Activated naive CD4-positive, alpha-beta T cell treated with anti-CD3 and anti-CD28 coated beads, Interleukin-2, amount 50 U/mL, for 24 hours (primary cell): ENCODE measurements around the gene GREM2.

ENCODE experiments used
- H3K27ac Mint-ChIP-seq: one replicate; pipeline ENCODE4 v1.8.0; 2021; ENCODE audit warnings: mild to moderate bottlenecking, mixed read lengths
- H3K27me3 Mint-ChIP-seq: one replicate; pipeline ENCODE4 v1.8.0; 2021; ENCODE audit warnings: mixed read lengths
- H3K36me3 Mint-ChIP-seq: one replicate; pipeline ENCODE4 v1.8.0; 2021; ENCODE audit warnings: mixed read lengths
- H3K4me1 Mint-ChIP-seq: one replicate; pipeline ENCODE4 v1.8.0; 2021; ENCODE audit warnings: mixed read lengths
- H3K4me3 Mint-ChIP-seq: one replicate; pipeline ENCODE4 v1.8.0; 2021; ENCODE audit warnings: mild to moderate bottlenecking, mixed read lengths
- H3K9me3 Mint-ChIP-seq: one replicate; pipeline ENCODE4 v1.8.0; 2021; ENCODE audit warnings: mixed read lengths

GREM2 gene

DNA sequence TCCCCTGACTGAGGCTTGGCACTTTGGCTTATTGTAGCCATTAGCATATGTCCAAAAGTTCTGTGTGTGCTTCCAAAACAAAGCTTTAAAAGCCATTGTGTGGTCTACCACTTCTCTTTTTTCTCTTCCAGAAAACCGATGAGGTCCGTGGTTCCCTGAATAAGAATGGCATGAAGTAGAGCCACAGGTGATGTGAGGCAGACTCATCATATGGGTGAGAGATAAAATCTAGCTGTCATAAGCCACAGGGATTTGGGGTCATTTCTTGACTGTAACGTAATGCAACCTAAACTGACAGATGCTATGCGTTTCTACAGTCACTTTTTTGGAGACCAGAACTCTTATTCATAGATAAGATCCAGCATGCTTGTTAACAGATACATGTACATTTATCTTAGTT lies 7.0 kb upstream of the GREM2 start:
- H3K27ac Mint-ChIP-seq = no peak overlapping the region
- H3K4me3 Mint-ChIP-seq = no peak overlapping the region
- peaks cover under 1% of the 10 kb centered on the region for H3K4me1 Mint-ChIP-seq
- no peaks in the 10 kb centered on the region for H3K9me3 Mint-ChIP-seq
- H3K27me3 Mint-ChIP-seq = peaks cover 1% of the 10 kb centered on the region
- H3K36me3 Mint-ChIP-seq = no peaks in the 10 kb centered on the region

GRCh38 chr1:240616018-240616417 lies 4.1 kb upstream of the GREM2 start:
- no peak overlapping the region for H3K27ac Mint-ChIP-seq

DNA sequence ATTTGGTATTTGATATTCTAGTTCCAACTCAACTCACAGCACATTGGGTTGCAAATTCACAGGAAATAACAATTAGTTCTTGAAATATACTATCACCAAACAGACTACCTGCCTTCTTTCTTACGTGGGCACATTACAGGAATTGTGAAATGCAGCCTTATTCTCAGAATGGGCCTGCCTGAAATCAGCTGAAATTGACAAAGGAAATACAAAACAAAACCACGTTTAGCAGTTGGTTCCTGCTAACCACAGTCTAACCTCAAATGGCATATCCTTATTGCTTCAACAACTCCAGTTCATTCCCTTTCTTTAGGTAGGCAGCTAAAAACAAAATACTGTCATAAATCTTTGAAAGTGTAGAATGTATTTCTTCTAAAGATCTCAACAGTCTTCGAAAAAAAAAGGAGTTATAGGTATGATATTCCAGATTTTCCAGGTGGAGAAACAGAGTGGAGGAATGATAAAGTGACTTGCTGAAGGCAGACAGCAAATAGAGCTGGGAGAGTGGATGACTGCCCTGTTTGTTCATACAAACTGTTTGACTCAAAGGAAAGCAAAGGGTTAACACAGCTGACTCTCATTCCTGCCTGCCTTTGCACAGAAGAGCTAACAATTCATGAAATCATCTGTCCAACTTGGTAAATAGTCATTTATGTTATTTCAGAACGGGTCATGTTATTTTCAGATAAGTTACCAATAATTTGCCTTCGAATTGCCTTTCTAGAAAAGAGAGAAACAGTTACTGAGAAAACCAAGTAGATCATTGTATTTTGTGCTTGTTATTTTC lies 1.6 kb upstream of the GREM2 start:
- peaks cover 41% of the 10 kb centered on the region for H3K27me3 Mint-ChIP-seq
- no peaks in the 10 kb centered on the region for H3K36me3 Mint-ChIP-seq
- peak overlapping the region; percentile 30 for H3K4me3 Mint-ChIP-seq
- H3K4me1 Mint-ChIP-seq = peaks cover 30% of the 10 kb centered on the region
- no peak overlapping the region for H3K27ac Mint-ChIP-seq
- no peaks in the 10 kb centered on the region for H3K9me3 Mint-ChIP-seq

More at GRCh38 chr1:240616018-240616417, 4.1 kb upstream of the GREM2 start:
- H3K4me1 Mint-ChIP-seq = peaks cover 28% of the 10 kb centered on the region
- no peaks in the 10 kb centered on the region for H3K9me3 Mint-ChIP-seq
- H3K4me3 Mint-ChIP-seq = no peak overlapping the region
- no peaks in the 10 kb centered on the region for H3K36me3 Mint-ChIP-seq
- H3K27me3 Mint-ChIP-seq = peaks cover 25% of the 10 kb centered on the region

DNA sequence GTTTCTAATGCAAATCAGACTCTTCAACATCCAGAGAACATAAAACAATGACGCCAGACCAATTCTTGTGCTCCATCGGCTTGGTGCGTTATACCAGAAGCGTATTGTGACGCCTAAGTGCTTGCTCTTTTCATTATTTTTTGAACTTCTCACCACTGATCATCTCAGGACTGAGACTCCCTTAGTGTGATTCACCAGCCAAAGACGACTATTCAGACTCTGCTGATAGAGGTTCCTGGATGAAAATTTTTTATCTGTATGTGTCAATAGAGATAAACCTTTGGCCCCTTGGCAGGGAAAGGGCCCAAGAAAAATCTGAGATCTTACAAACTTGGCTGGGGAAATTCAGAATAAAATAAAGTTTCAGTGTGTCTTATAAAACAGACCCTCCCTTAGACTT lies 856 bp upstream of the GREM2 start:
- Mint-ChIP-seq H3K27ac (no peak overlapping the region), H3K9me3 (no peaks in the 10 kb centered on the region), H3K4me1 (peaks cover 31% of the 10 kb centered on the region), H3K36me3 (no peaks in the 10 kb centered on the region), H3K27me3 (peaks cover 40% of the 10 kb centered on the region), H3K4me3 (no peak overlapping the region)

- H3K36me3 Mint-ChIP-seq = no peaks in the 10 kb centered on the region
- H3K4me1 Mint-ChIP-seq = peaks cover 31% of the 10 kb centered on the region
- peak overlapping the region; percentile 20 for H3K27ac Mint-ChIP-seq
- H3K27me3 Mint-ChIP-seq = peaks cover 40% of the 10 kb centered on the region
- H3K4me3 Mint-ChIP-seq = peak overlapping the region; percentile 94
- no peaks in the 10 kb centered on the region for H3K9me3 Mint-ChIP-seq
Measured at GRCh38 chr1:240611228-240611618, 732 bp downstream of the GREM2 start.

DNA sequence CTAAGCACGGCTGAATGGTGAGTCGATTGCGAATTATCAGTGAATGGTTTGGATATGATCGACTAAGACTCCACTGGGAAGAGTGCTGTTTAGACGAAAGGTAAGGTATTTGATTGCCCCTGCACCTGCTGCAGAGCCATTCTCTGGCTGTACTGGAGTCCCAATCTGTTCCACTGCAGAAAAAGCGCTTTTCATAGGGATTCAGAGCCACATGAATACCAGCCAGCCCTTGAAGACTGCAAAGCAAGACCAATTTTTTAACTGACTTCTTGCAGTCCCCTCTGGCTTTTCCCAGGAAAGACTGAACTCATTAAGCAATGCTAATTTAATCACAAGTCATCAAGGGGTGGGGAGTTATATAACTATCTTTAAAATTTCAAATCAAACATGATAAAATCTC lies 1.3 kb downstream of the GREM2 start:
- H3K27ac Mint-ChIP-seq = no peak overlapping the region
- peak overlapping the region; percentile 31 for H3K4me3 Mint-ChIP-seq
- no peaks in the 10 kb centered on the region for H3K36me3 Mint-ChIP-seq
- no peaks in the 10 kb centered on the region for H3K9me3 Mint-ChIP-seq
- H3K27me3 Mint-ChIP-seq = peaks cover 40% of the 10 kb centered on the region
- peaks cover 31% of the 10 kb centered on the region for H3K4me1 Mint-ChIP-seq

DNA sequence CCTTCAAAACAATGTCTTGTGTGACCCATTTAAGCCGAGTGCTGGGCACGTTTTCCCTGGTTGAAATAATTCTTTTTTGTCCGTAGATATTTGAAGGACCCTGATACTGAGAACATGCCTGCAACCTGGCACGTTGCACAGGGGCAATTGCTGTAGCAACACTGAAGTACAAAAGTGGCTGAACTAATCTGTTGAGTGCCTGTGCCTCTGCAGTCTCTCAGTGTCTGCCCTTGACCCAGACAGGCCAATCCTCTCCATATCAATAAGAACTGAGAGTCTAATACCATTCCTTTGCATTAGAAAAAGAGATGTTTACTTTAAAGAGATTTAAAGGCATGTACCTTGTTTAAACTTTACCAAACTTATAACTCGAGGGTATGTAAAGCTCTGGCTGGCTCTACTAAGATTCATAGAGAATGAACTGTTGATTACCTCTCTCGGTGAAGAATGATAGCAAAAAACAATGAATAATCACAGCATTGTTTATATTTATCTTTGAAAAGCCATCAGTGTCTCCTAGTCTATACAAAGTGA lies 2.4 kb downstream of the GREM2 start:
- Mint-ChIP-seq H3K4me3 (no peak overlapping the region), H3K27ac (no peak overlapping the region), H3K4me1 (peaks cover 31% of the 10 kb centered on the region), H3K27me3 (peaks cover 41% of the 10 kb centered on the region), H3K9me3 (no peaks in the 10 kb centered on the region), H3K36me3 (no peaks in the 10 kb centered on the region)

DNA sequence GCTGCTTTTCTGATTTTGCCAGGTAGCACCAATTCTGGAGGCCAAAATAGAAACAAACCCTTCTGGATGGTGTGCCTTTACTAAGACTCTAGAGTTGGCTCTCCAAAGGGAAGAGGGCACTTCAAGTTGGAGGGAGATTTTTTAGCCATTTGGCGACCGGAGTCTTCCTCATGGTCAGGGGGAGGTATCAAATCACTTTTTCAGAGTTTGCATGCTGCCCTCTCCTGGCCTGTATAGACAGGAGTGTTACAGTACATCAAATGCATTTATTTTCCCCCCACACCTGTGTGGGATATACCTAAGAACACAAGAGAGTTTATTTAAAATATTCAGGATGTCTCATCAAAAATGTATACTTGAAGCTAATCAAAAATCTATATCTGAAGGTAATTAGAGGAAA lies 3.2 kb downstream of the GREM2 start:
- Mint-ChIP-seq H3K27ac (no peak overlapping the region), H3K4me1 (peaks cover 28% of the 10 kb centered on the region)

GRCh38 chr1:240607006-240607405 lies 4.9 kb downstream of the GREM2 start:
- Mint-ChIP-seq H3K36me3 (no peaks in the 10 kb centered on the region), H3K27me3 (peaks cover 28% of the 10 kb centered on the region), H3K4me3 (no peak overlapping the region), H3K9me3 (no peaks in the 10 kb centered on the region), H3K27ac (no peak overlapping the region), H3K4me1 (peaks cover 13% of the 10 kb centered on the region)

More for the DNA sequence above, 3.2 kb downstream of the GREM2 start:
- Mint-ChIP-seq H3K9me3 (no peaks in the 10 kb centered on the region), H3K36me3 (no peaks in the 10 kb centered on the region), H3K4me3 (no peak overlapping the region), H3K27me3 (peaks cover 39% of the 10 kb centered on the region)

DNA sequence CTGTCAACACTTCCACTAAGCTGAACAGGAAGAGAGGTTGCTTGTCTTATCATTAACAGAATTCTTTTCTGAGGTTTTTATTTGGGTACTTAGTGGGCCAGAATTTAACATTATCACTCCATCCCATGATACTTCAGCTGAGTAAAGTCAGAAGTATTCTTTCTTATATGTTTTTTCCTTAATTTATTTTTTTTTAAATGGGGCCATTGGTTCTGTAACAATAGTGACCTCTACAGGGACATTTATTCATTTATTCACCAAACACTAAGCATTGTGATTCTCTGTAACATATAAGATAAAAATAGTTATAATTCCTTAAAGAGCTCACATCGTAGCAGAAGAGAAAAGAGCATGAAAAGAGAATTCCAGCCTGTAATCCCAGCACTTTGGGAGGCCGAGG lies 9.8 kb downstream of the GREM2 start:
- no peaks in the 10 kb centered on the region for H3K4me1 Mint-ChIP-seq
- peaks cover 4% of the 10 kb centered on the region for H3K27me3 Mint-ChIP-seq
- no peak overlapping the region for H3K27ac Mint-ChIP-seq
- no peaks in the 10 kb centered on the region for H3K9me3 Mint-ChIP-seq
- H3K36me3 Mint-ChIP-seq = no peaks in the 10 kb centered on the region
- H3K4me3 Mint-ChIP-seq = no peak overlapping the region

- Mint-ChIP-seq H3K27ac (no peak overlapping the region), H3K4me1 (no peaks in the 10 kb centered on the region), H3K36me3 (no peaks in the 10 kb centered on the region), H3K27me3 (peaks cover 7% of the 10 kb centered on the region), H3K9me3 (no peaks in the 10 kb centered on the region), H3K4me3 (no peak overlapping the region)
Measured at GRCh38 chr1:240599830-240600229, 12.1 kb downstream of the GREM2 start.

DNA sequence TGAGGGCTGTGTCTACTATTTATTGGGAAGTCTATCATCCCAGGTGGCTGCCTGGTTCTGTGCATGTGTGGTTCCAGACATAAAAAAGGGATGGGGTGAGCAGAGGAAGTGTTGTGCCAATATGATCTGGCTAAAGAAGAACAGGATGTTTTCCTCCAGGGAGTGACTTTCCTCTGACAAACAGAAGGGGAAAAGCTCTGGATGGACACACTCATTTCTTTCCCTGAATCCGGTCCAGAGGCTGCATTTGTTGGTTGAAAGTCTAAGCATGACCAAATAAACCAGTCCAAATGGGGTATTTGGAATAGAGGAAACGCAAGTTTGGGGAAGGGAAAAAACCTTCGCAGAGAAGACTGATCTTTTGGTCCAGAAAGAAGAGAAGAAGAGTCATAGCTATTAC lies 12.7 kb downstream of the GREM2 start:
- Mint-ChIP-seq H3K27ac (no peak overlapping the region), H3K9me3 (no peaks in the 10 kb centered on the region), H3K27me3 (peaks cover 7% of the 10 kb centered on the region), H3K36me3 (no peaks in the 10 kb centered on the region), H3K4me3 (no peak overlapping the region), H3K4me1 (no peaks in the 10 kb centered on the region)

DNA sequence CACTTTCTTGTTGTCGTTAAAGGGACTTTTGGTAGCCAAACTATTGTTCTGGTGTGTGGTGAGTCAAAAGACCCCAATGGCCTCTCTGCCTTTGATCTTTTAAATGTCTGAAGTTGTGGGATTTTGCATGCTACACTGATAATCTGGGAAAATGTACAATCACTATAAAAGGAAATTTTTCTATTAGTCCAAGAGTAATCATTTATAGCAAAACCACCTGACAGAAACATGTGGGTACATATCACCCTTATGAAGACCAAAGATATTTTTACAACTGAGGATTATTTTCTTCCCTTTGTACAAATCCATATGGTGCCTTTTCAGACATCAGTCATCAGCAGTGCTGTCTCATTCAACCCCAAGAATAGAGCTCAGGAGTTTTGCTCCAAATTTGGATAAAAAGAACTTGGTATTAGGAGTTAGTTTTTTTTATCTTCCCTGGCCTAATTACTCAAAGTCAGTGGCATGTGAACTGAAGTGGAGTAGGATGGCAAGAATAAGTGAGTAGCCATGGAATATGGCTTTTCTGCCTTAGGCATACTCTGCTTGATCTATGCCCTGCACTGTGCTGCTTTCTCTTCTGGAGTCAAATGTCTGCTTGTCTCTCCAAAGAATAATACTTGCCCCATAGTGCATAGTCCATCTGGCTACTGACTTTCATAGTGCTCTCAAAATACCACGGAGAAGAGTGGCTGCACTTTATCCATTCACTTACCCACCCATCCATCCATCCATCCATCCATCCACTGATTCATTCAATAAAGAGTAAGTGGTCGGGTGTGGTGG lies 13.5 kb downstream of the GREM2 start:
- H3K4me3 Mint-ChIP-seq = no peak overlapping the region
- H3K4me1 Mint-ChIP-seq = no peaks in the 10 kb centered on the region
- no peaks in the 10 kb centered on the region for H3K36me3 Mint-ChIP-seq
- H3K27ac Mint-ChIP-seq = no peak overlapping the region
- peaks cover 6% of the 10 kb centered on the region for H3K27me3 Mint-ChIP-seq
- H3K9me3 Mint-ChIP-seq = no peaks in the 10 kb centered on the region

DNA sequence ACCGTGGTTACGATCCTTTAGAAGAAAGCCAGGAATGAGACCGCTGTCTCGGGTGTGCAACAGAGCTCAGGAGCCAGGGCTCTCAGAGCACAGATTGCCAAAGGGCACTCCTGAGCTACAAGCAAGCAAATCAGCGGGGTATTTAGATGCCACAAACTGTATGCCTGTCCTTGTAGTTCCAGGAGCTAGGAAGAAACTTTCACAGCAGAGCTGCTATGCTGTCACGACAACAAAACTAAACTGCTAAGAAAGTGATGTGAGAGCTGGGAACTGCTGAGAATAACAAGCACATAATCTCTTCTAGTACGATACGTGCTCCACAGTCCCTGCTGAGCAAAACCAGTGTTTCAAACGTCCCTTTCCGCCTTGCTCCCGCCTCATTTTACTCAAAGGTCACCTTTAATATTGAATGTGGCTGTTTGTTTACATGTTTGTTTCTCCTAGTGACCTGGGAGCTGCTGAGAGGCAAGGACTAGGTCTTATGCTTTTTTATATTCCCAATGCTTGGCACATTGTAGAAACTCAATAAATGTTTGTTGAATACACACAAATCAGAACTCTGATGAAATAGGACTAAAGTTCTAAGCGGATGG lies 14.7 kb downstream of the GREM2 start:
- Mint-ChIP-seq H3K4me1 (no peaks in the 10 kb centered on the region), H3K27me3 (peaks cover 5% of the 10 kb centered on the region), H3K4me3 (no peak overlapping the region), H3K27ac (no peak overlapping the region), H3K36me3 (no peaks in the 10 kb centered on the region), H3K9me3 (no peaks in the 10 kb centered on the region)

- Mint-ChIP-seq H3K9me3 (no peaks in the 10 kb centered on the region), H3K27ac (no peak overlapping the region), H3K4me1 (no peaks in the 10 kb centered on the region), H3K27me3 (peaks cover 5% of the 10 kb centered on the region), H3K36me3 (no peaks in the 10 kb centered on the region), H3K4me3 (no peak overlapping the region)
Measured at GRCh38 chr1:240595476-240595875, 16.5 kb downstream of the GREM2 start.

DNA sequence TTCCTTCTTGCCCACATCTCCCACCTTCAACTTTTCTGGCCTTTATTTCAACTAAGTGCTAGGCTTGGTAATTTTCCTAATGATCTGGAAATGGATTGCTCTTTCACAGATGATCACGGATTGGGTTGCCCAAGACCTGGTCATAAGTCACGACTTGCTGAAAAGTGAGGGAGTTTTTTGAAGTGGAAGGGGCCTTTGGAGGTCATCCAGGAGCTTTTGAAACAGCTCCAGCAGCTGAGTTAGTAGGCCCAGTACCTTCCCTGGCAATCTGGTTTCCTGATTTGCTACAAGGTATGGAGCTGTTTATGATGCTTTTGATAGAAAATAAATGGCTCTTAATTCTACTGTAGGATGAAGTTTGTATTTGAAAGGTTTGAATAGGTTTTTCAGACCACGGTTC lies 20.4 kb downstream of the GREM2 start:
- H3K27me3 Mint-ChIP-seq = peaks cover 5% of the 10 kb centered on the region
- H3K36me3 Mint-ChIP-seq = no peaks in the 10 kb centered on the region
- no peak overlapping the region for H3K4me3 Mint-ChIP-seq
- H3K27ac Mint-ChIP-seq = no peak overlapping the region
- H3K9me3 Mint-ChIP-seq = no peaks in the 10 kb centered on the region
- H3K4me1 Mint-ChIP-seq = peaks cover 7% of the 10 kb centered on the region
